Small intestine (tissue), 7 donors: Measurements from ENCODE around the gene DOCK7. TPM values are rescaled to one million over a fixed set of nuclear protein-coding genes. Genes with fewer than 3 reads are reported as not detected.
"Not testable (repeated sequence)": the region's sequence is repeated elsewhere in the genome, so short reads cannot be mapped to it uniquely, and the experiment has no call there.

ENCODE experiments used
- DNase-seq, 2 donors: peaks; one replicate each; pipeline versions ENCODE4 v3.0.0 to v3.0.0-alpha.2; 2013
- FAIRE-seq: peaks from 2 replicates; lab custom pipeline; 2012; peaks lifted over from hg19 to GRCh38; lab: Jason Lieb, UNC
- H3K27ac ChIP-seq, 3 donors: one replicate each; pipeline ENCODE4 v1.5.1; 2013; ENCODE audit warnings: low read length in 2 of 3, mild to moderate bottlenecking in 2 of 3, control low read depth in 1 of 3, inconsistent platforms in 1 of 3, low read depth in 1 of 3, moderate library complexity in 1 of 3
- H3K27me3 ChIP-seq, 3 donors: one replicate each; pipeline ENCODE4 v1.6.1; 2013; ENCODE audit warnings: low read length in 3 of 3, inconsistent platforms in 1 of 3; ENCODE audit not compliant: control insufficient read depth in 3 of 3, insufficient read depth in 3 of 3
- H3K36me3 ChIP-seq, 3 donors: one replicate each; pipeline ENCODE4 v1.6.1; 2013; ENCODE audit warnings: low read length in 3 of 3, inconsistent platforms in 1 of 3, low read depth in 1 of 3, mild to moderate bottlenecking in 1 of 3, moderate library complexity in 1 of 3; ENCODE audit not compliant: control insufficient read depth in 3 of 3, insufficient read depth in 2 of 3
- H3K4me1 ChIP-seq, 3 donors: one replicate each; pipeline ENCODE4 v1.6.1; 2013; ENCODE audit warnings: low read length in 2 of 3, inconsistent platforms in 1 of 3, low read depth in 1 of 3, mild to moderate bottlenecking in 1 of 3, moderate library complexity in 1 of 3; ENCODE audit not compliant: control insufficient read depth in 3 of 3, insufficient read depth in 2 of 3
- H3K4me3 ChIP-seq, 3 donors: one replicate each; pipeline ENCODE4 v1.5.1; 2013; ENCODE audit warnings: low read length in 3 of 3, control low read depth in 1 of 3, inconsistent platforms in 1 of 3, low read depth in 1 of 3, mild to moderate bottlenecking in 1 of 3, moderate library complexity in 1 of 3
- H3K9me3 ChIP-seq, 2 donors: one replicate each; pipeline ENCODE4 v1.6.1; 2013; ENCODE audit warnings: low read depth in 1 of 2, low read length in 1 of 2; ENCODE audit not compliant: control insufficient read depth in 2 of 2, insufficient read depth in 1 of 2
- WGBS, 3 donors: extraction: QIAGEN DNeasy Blood & Tissue Kit; methylation state at CpG; one replicate each; pipeline ENCODE4 v1.1.7; 2013; 5-methylcytosine and 5-hydroxymethylcytosine counted together
- polyA plus RNA-seq, 4 donors: library from polyadenylated mRNA; stranded (reverse) in 3 of 4; unstranded in 1 of 4; fragments of 200-250 nt in 3 of 4; fragments of 120-200 nt in 1 of 4; gene quantifications; one replicate each; pipeline versions ENCODE4 v1.2.1 to v1.2.3, GENCODE V29; 2013
- donor health status: healthy with polysubstance abuse.
- donor health status: control.
- donor health status: control.
- donor health status: Bipolar disorder and iron deficiency.
- donor health status: healthy.

The DOCK7 gene
- polyA plus RNA-seq, 4 donors: 4.9 to 25.5 (median 7.0) TPM

- no peak overlapping the region for H3K27ac ChIP-seq
- no peaks in the 10 kb centered on the region for H3K27me3 ChIP-seq
- FAIRE-seq (no peak), DNase-seq (peak in 1 of 2 donors; percentile 17)
- H3K4me1 ChIP-seq: peaks cover 0 to 12% (median 3%) of the 10 kb centered on the region in 3 donors
- no peak overlapping the region for H3K4me3 ChIP-seq
- H3K9me3 ChIP-seq: no peaks in the 10 kb centered on the region
- H3K36me3 ChIP-seq: no peaks in the 10 kb centered on the region
- 0 to 13% (median 7%) methylated on average over 1 of the region's 1 CpG for WGBS, 3 donors
These were observed 37.1 kb upstream of the DOCK7 start for GRCh38 chr1:62725255-62725654.

- WGBS, 3 donors: 87 to 94% (median 90%) methylated on average over 3 of the region's 3 CpGs
- Histone ChIP-seq H3K36me3 (no peaks in the 10 kb centered on the region), H3K27ac (no peak overlapping the region), H3K4me1 (peaks cover 0 to 12% (median 3%) of the 10 kb centered on the region in 3 donors), H3K9me3 (no peaks in the 10 kb centered on the region), H3K27me3 (no peaks in the 10 kb centered on the region), H3K4me3 (no peak overlapping the region)
- DNase-seq (no peak), FAIRE-seq (no peak)
These were observed 36.2 kb upstream of the DOCK7 start for GRCh38 chr1:62724430-62724829.

- Histone ChIP-seq H3K9me3 (no peaks in the 10 kb centered on the region), H3K27ac (no peak overlapping the region), H3K36me3 (no peaks in the 10 kb centered on the region), H3K27me3 (no peaks in the 10 kb centered on the region), H3K4me1 (peaks cover 0 to 12% (median 3%) of the 10 kb centered on the region in 3 donors), H3K4me3 (no peak overlapping the region)
- 81 to 91% (median 88%) methylated on average over 2 of the region's 2 CpGs for WGBS, 3 donors
- FAIRE-seq (no peak), DNase-seq (no peak)
These were observed 35.7 kb upstream of the DOCK7 start for GRCh38 chr1:62723883-62724282.

- H3K9me3 ChIP-seq: no peaks in the 10 kb centered on the region
- no peak overlapping the region for H3K4me3 ChIP-seq
- FAIRE-seq (no peak), DNase-seq (no peak)
- H3K27me3 ChIP-seq: no peaks in the 10 kb centered on the region
- peaks cover 0 to 12% (median 3%) of the 10 kb centered on the region in 3 donors for H3K4me1 ChIP-seq
- no peak overlapping the region for H3K27ac ChIP-seq
- H3K36me3 ChIP-seq: no peaks in the 10 kb centered on the region
These were observed 34.6 kb upstream of the DOCK7 start for GRCh38 chr1:62722796-62723195.

GRCh38 chr1:62720946-62721554 is 32.9 kb upstream of the DOCK7 start:
- 19 to 49% (median 40%) methylated on average over 4 of the region's 4 CpGs for WGBS, 3 donors
- Histone ChIP-seq H3K9me3 (no peaks in the 10 kb centered on the region), H3K4me3 (no peak overlapping the region), H3K27me3 (no peaks in the 10 kb centered on the region), H3K36me3 (no peaks in the 10 kb centered on the region), H3K27ac (peak overlapping the region in 2 of 3 donors; percentile 34 to 63), H3K4me1 (peaks cover 0 to 12% (median 2%) of the 10 kb centered on the region in 3 donors)
- FAIRE-seq: no peak
- DNase-seq: peak; percentile 52 to 57

GRCh38 chr1:62718400-62718799 is 30.2 kb upstream of the DOCK7 start:
- WGBS, 3 donors: 89 to 95% (median 91%) methylated on average over 2 of the region's 2 CpGs
- H3K27ac ChIP-seq, H3K4me1 ChIP-seq, H3K27me3 ChIP-seq, FAIRE-seq, DNase-seq, H3K36me3 ChIP-seq, H3K9me3 ChIP-seq, H3K4me3 ChIP-seq: not testable (repeated sequence)

GRCh38 chr1:62717483-62717882 is 29.3 kb upstream of the DOCK7 start:
- Histone ChIP-seq H3K4me3 (no peak overlapping the region), H3K27ac (no peak overlapping the region), H3K36me3 (no peaks in the 10 kb centered on the region), H3K27me3 (no peaks in the 10 kb centered on the region), H3K4me1 (peaks cover 0 to 7% (median 0%) of the 10 kb centered on the region in 3 donors), H3K9me3 (no peaks in the 10 kb centered on the region)
- DNase-seq (no peak), FAIRE-seq (no peak)
- WGBS, 3 donors: 95 to 97% (median 97%) methylated on average over 6 of the region's 6 CpGs

GRCh38 chr1:62716397-62716796 is 28.2 kb upstream of the DOCK7 start:
- DNase-seq (no peak), FAIRE-seq (no peak)
- WGBS, 3 donors: 67 to 77% (median 71%) methylated on average over 3 of the region's 3 CpGs
- H3K36me3 ChIP-seq: no peaks in the 10 kb centered on the region
- H3K27me3 ChIP-seq: no peaks in the 10 kb centered on the region
- H3K9me3 ChIP-seq: no peaks in the 10 kb centered on the region
- peaks cover 0 to 5% (median 0%) of the 10 kb centered on the region in 3 donors for H3K4me1 ChIP-seq
- no peak overlapping the region for H3K27ac ChIP-seq
- no peak overlapping the region for H3K4me3 ChIP-seq
